ENCODE measurements around the gene ZNF574.

DNA sequence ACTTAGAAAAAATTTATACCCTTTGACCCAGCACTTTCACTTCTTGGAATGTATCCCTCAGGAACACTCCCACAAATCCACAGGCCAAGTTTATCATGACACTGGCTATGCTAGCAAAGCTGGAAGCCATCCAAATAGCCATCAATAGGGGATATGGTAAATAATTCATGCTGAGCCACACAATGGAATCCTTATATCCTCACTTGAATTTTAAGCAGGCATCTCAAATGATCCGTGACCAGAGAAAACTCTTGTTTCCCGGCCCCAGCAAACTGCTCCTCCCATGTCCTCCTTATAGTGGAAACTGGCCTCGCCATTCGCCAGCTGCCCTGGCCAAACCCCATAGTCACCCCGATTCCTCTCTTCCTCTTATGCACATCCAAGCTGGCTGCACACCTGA, 43.5 kb upstream of the ZNF574 start:
- TF ChIP-seq EGR1 (IDR thresholded peaks at IDR 0.05) (no peak), EP300 (IDR thresholded peaks at IDR 0.05; ENCODE audit: borderline replicate concordance) (peak; percentile 77), CEBPB (IDR thresholded peaks at IDR 0.05) (no peak; the same call in 1 of the 2 replicates), RAD21 (IDR thresholded peaks at IDR 0.05; ENCODE audit: low read depth) (no peak), ZBTB7A (IDR thresholded peaks at IDR 0.05; ENCODE audit: low read depth) (no peak), TAF1 (IDR thresholded peaks at IDR 0.05; ENCODE audit: low read depth) (no peak), TEAD4 (IDR thresholded peaks at IDR 0.05) (peak; percentile 89)
- TF ChIP-seq, protein P1, sequence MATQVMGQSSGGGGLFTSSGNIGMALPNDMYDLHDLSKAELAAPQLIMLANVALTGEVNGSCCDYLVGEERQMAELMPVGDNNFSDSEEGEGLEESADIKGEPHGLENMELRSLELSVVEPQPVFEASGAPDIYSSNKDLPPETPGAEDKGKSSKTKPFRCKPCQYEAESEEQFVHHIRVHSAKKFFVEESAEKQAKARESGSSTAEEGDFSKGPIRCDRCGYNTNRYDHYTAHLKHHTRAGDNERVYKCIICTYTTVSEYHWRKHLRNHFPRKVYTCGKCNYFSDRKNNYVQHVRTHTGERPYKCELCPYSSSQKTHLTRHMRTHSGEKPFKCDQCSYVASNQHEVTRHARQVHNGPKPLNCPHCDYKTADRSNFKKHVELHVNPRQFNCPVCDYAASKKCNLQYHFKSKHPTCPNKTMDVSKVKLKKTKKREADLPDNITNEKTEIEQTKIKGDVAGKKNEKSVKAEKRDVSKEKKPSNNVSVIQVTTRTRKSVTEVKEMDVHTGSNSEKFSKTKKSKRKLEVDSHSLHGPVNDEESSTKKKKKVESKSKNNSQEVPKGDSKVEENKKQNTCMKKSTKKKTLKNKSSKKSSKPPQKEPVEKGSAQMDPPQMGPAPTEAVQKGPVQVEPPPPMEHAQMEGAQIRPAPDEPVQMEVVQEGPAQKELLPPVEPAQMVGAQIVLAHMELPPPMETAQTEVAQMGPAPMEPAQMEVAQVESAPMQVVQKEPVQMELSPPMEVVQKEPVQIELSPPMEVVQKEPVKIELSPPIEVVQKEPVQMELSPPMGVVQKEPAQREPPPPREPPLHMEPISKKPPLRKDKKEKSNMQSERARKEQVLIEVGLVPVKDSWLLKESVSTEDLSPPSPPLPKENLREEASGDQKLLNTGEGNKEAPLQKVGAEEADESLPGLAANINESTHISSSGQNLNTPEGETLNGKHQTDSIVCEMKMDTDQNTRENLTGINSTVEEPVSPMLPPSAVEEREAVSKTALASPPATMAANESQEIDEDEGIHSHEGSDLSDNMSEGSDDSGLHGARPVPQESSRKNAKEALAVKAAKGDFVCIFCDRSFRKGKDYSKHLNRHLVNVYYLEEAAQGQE (IDR thresholded peaks at IDR 0.05; ENCODE audit: low read depth) = peak; percentile 22; the same call in 1 of the 2 replicates
- TF ChIP-seq, protein P2, sequence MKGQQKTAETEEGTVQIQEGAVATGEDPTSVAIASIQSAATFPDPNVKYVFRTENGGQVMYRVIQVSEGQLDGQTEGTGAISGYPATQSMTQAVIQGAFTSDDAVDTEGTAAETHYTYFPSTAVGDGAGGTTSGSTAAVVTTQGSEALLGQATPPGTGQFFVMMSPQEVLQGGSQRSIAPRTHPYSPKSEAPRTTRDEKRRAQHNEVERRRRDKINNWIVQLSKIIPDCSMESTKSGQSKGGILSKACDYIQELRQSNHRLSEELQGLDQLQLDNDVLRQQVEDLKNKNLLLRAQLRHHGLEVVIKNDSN (IDR thresholded peaks at IDR 0.05) = no peak
- TF ChIP-seq, protein P3, sequence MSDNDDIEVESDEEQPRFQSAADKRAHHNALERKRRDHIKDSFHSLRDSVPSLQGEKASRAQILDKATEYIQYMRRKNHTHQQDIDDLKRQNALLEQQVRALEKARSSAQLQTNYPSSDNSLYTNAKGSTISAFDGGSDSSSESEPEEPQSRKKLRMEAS (IDR thresholded peaks at IDR 0.05) = no peak
